MM.1S (cell line): ENCODE measurements around the gene HMOX2.

Experiments
- DNase-seq: peaks from one replicate; pipeline ENCODE4 v3.0.0-alpha.2; 2015
- H2AFZ ChIP-seq: fragments of 300-600 bp; sonication (generic); 2 replicates; pipeline ENCODE4 v1.6.0; 2016; ENCODE audit warnings: antibody characterized with exemption, low read length
- H3F3A ChIP-seq: fragments of 300-600 bp; sonication (generic); 2 replicates; pipeline ENCODE4 v1.6.1; 2016; ENCODE audit warnings: mild to moderate bottlenecking, antibody characterized with exemption, low read length, moderate library complexity, mixed read lengths; ENCODE audit not compliant: insufficient read depth
- H3K27ac ChIP-seq: fragments of 300-600 bp; sonication (generic); 2 replicates; pipeline ENCODE4 v1.5.1; 2016; ENCODE audit warnings: mild to moderate bottlenecking, low read length
- H3K27me3 ChIP-seq: fragments of 300-600 bp; sonication (generic); replicated peaks from 2 replicates; pipeline ENCODE4 v1.6.0; 2016; ENCODE audit warnings: low read length; ENCODE audit not compliant: insufficient read depth
- H3K36me3 ChIP-seq: fragments of 300-600 bp; sonication (generic); replicated peaks from 2 replicates; pipeline ENCODE4 v1.6.1; 2016; ENCODE audit warnings: mild to moderate bottlenecking, low read length, mixed read lengths; ENCODE audit not compliant: insufficient read depth
- H3K4me1 ChIP-seq: fragments of 300-600 bp; sonication (generic); 2 replicates; pipeline ENCODE4 v1.6.1; 2016; ENCODE audit warnings: low read length, mixed read lengths
- H3K4me2 ChIP-seq: fragments of 300-600 bp; sonication (generic); 2 replicates; pipeline ENCODE4 v1.6.0; 2016; ENCODE audit warnings: low read depth, low read length
- H3K4me3 ChIP-seq: fragments of 300-600 bp; sonication (generic); 2 replicates; pipeline ENCODE4 v1.5.1; 2016; ENCODE audit warnings: low read length, mixed read lengths
- H3K79me2 ChIP-seq: fragments of 300-600 bp; sonication (generic); 2 replicates; pipeline ENCODE4 v1.6.1; 2016; ENCODE audit warnings: mixed run types, low read length, mixed read lengths
- H3K9ac ChIP-seq: fragments of 300-600 bp; sonication (generic); 2 replicates; pipeline ENCODE4 v1.6.1; 2016; ENCODE audit warnings: low read length, mixed read lengths
- H3K9me2 ChIP-seq: fragments of 300-600 bp; sonication (generic); replicated peaks from 2 replicates; pipeline ENCODE4 v1.6.1; 2016; ENCODE audit warnings: mild to moderate bottlenecking, low read length, mixed read lengths; ENCODE audit not compliant: insufficient read depth
- H3K9me3 ChIP-seq: fragments of 300-600 bp; sonication (generic); replicated peaks from 2 replicates; pipeline ENCODE4 v1.6.1; 2016; ENCODE audit warnings: mild to moderate bottlenecking, low read length, mixed read lengths; ENCODE audit not compliant: insufficient read depth
- H4K20me1 ChIP-seq: fragments of 300-600 bp; sonication (generic); 2 replicates; pipeline ENCODE4 v1.6.1; 2016; ENCODE audit warnings: mild to moderate bottlenecking, low read length, moderate library complexity, mixed read lengths; ENCODE audit not compliant: insufficient read depth
- EZH2 ChIP-seq: fragments of 300-600 bp; sonication (generic); optimal IDR thresholded peaks from 2 replicates; pipeline ENCODE3; 2017; ENCODE audit warnings: low read depth, mild to moderate bottlenecking, antibody characterized with exemption, low read length, mixed read lengths
- EZH2phosphoT487 ChIP-seq: fragments of 300-600 bp; sonication (generic); IDR thresholded peaks from 2 replicates; pipeline ENCODE4 v1.6.1; 2018; ENCODE audit warnings: antibody characterized with exemption, low read length
- TF ChIP-seq, protein P1 (sequence below): fragments of 300-600 bp; sonication (generic); IDR thresholded peaks from 2 replicates; pipeline ENCODE4 v1.5.1; 2016; ENCODE audit warnings: antibody characterized with exemption, low read length, mixed read lengths

Gene HMOX2

DNA sequence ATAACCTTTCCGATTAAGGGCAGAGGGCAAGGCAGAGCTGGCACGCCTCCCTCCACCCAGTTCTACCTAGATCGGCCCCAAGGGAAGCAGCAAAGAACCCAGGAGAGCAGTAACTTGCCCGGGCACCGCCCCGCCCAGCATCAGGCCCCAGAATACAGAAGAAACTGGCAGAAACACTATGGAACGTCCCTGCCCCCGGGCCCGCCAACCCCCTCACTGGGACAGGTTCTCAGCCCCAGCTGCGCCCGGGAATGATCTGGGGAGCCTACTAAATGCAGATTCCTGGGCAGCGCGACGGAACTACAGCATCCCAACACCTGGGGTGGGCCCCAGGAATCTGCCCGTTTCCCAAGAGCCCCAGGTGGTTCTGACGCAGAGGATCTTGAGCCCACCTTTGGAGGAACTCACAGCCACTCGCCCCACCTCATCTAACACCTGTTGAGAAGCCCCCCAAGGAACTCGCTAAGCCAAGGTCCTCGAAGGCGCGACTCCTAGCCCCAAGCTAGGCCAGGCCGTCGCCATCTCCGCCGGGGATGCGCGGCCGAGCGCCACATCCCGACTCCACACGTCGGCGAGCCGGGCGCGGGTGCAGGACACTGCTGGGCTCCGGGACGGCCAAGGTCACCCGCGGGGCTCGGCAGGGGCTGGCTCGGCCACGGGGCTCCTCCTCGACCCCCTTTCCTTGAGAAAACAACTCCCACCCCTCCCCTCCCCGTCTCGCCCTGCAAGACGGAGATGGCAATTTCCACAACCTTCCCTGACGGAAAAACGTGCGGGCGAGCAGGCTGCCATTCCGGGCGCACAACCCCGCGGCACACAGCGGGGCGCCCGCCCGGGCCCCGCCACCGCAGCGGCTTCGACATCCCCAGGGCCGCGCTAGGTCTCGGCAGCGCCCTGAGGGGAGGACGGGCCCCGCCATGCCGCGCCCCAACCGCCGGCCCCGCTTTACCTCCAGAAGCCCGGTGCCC lies 61.5 kb downstream of the HMOX2 start:
- peak overlapping the region; percentile 74 for H3K4me3 ChIP-seq

DNA sequence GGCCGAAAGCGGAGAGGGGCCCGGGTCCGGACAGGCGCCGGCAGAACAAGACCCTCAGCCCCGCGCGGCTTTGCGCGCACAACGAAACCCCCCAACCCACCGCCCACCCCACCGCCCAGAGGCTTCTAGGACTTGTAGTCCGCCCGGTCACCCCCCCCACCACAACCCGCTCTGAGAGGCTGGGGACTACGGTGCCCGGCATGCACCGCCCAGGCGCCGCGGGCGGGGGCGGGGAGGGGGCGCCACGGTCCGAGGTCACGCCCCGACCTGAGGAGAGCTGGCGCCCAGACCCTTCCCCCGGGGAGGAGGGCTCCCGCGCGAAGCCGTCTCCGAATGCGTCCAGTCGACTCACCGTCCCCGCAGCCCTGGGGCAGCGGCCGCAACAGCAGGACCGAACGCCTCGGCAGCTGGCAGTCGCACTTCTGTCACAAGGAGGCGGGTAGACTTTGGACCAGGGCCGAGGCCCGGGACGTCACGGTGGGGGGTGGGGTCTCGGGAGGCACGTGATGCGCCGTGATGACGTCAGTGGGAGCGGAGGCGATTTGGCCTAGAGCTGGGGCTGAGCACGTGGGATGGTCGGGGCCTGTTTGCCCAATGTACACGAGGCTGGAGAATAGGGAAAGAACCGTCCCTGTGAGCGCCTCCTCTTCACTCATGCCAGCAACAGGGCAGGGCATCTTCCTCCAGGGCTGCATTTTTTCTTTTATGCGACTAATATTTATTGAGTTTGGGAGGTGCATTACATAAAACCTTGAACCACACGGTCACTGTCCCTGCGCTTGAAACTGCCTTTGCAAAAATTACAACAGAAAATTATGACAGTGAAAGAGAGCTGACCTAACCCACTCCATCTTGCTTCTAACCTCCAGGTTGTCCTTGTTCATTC lies 62.4 kb downstream of the HMOX2 start, which contains the start of gene CDIP1:
TSS of gene CDIP1 (minus strand) at position 424 of the 886 bp plus-strand sequence. CDS start 24,643 bp downstream, outside the sequence.
- Histone ChIP-seq H3K27me3 (no peaks in the 10 kb centered on the region), H3K9me2 (no peaks in the 10 kb centered on the region), H3K36me3 (no peaks in the 10 kb centered on the region), H3K4me2 (peak within 1 kb of the TSS; percentile 92), H3K9ac (peak within 1 kb of the TSS; percentile 77), H4K20me1 (no peaks in the 10 kb centered on the region), H3F3A (0 out of 2 replicates have a peak, but pooled peaks cover 7% of the 10 kb centered on the region), H2AFZ (peak within 1 kb of the TSS; percentile 71; the same call in 1 of the 2 replicates), H3K79me2 (peaks cover 47% of the 10 kb centered on the region), H3K27ac (peak within 1 kb of the TSS; percentile 64; the same call in 1 of the 2 replicates), H3K9me3 (no peaks in the 10 kb centered on the region), H3K4me1 (peaks cover 22% of the 10 kb centered on the region), H3K4me3 (peak within 1 kb of the TSS; percentile 74)
- TF ChIP-seq EZH2 (no peak), EZH2phosphoT487 (no peak)
- TF ChIP-seq, protein P1, sequence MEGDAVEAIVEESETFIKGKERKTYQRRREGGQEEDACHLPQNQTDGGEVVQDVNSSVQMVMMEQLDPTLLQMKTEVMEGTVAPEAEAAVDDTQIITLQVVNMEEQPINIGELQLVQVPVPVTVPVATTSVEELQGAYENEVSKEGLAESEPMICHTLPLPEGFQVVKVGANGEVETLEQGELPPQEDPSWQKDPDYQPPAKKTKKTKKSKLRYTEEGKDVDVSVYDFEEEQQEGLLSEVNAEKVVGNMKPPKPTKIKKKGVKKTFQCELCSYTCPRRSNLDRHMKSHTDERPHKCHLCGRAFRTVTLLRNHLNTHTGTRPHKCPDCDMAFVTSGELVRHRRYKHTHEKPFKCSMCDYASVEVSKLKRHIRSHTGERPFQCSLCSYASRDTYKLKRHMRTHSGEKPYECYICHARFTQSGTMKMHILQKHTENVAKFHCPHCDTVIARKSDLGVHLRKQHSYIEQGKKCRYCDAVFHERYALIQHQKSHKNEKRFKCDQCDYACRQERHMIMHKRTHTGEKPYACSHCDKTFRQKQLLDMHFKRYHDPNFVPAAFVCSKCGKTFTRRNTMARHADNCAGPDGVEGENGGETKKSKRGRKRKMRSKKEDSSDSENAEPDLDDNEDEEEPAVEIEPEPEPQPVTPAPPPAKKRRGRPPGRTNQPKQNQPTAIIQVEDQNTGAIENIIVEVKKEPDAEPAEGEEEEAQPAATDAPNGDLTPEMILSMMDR: no peak
- DNase-seq: peak; percentile 97

More for the DNA sequence above, 61.5 kb downstream of the HMOX2 start:
- no peak overlapping the region for H3K27ac ChIP-seq
- H3K9me2 ChIP-seq: no peaks in the 10 kb centered on the region
- peaks cover 56% of the 10 kb centered on the region for H3K79me2 ChIP-seq
- peak overlapping the region; percentile 28; the same call in 1 of the 2 replicates for H2AFZ ChIP-seq
- 0 out of 2 replicates have a peak, but pooled peaks cover 7% of the 10 kb centered on the region for H3F3A ChIP-seq
- TF ChIP-seq EZH2phosphoT487 (no peak), EZH2 (no peak)
- TF ChIP-seq, protein P1: no peak
- no peaks in the 10 kb centered on the region for H3K27me3 ChIP-seq
- H4K20me1 ChIP-seq: no peaks in the 10 kb centered on the region
- no peaks in the 10 kb centered on the region for H3K9me3 ChIP-seq
- H3K36me3 ChIP-seq: no peaks in the 10 kb centered on the region
- peak overlapping the region; percentile 92 for H3K4me2 ChIP-seq
- H3K9ac ChIP-seq: peak overlapping the region; percentile 77
- DNase-seq: no peak
- H3K4me1 ChIP-seq: peaks cover 22% of the 10 kb centered on the region

DNA sequence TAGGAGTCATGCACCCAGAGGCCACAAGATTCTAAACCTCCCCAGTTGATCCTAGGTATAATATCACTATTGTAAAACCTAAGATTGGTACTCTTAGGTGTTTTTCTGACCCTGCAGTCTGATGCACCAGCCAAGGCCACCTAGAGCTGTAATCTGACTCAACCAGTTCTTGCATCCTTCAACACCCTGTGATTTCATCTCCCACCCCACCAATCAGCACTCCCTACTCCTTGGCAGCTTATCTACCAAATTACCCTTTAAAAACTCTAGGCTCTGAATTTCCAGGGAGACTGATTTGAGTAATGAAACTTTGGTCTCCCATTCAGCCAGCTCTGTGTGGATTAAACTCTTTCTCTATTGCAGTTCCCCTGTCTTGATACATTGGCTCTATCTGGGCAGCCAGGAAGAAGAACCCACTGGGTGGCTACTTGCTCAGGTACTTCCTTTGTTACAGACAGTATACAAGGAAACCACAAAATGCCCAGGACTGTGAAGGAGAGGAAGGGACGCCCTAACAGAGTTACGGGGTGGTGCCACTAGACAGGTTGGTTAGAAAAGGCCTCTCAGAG lies 63.6 kb downstream of the HMOX2 start:
- H3K27ac ChIP-seq: no peak overlapping the region
- no peaks in the 10 kb centered on the region for H4K20me1 ChIP-seq
- no peak for TF ChIP-seq EZH2
- TF ChIP-seq, protein P1: no peak
- no peak for TF ChIP-seq EZH2phosphoT487
- peaks cover 22% of the 10 kb centered on the region for H3K4me1 ChIP-seq
- no peak overlapping the region for H2AFZ ChIP-seq
- 0 out of 2 replicates have a peak, but pooled peaks cover 7% of the 10 kb centered on the region for H3F3A ChIP-seq
- H3K9me3 ChIP-seq: no peaks in the 10 kb centered on the region
- peaks cover 37% of the 10 kb centered on the region for H3K79me2 ChIP-seq
- no peak for DNase-seq
- no peak overlapping the region for H3K4me2 ChIP-seq
- no peaks in the 10 kb centered on the region for H3K27me3 ChIP-seq
- no peaks in the 10 kb centered on the region for H3K36me3 ChIP-seq
- no peak overlapping the region for H3K4me3 ChIP-seq
- H3K9ac ChIP-seq: no peak overlapping the region
- no peaks in the 10 kb centered on the region for H3K9me2 ChIP-seq
